Activated T-helper 1 cell treated with Interleukin-2 at 50 U/mL for 16 hours (primary cell): ENCODE measurements around the gene SDHA.

ENCODE experiments used
- DNase-seq: peaks from one replicate; pipeline ENCODE4 v3.0.0-alpha.2; 2020; ENCODE audit warnings: low read depth

Gene SDHA

DNA sequence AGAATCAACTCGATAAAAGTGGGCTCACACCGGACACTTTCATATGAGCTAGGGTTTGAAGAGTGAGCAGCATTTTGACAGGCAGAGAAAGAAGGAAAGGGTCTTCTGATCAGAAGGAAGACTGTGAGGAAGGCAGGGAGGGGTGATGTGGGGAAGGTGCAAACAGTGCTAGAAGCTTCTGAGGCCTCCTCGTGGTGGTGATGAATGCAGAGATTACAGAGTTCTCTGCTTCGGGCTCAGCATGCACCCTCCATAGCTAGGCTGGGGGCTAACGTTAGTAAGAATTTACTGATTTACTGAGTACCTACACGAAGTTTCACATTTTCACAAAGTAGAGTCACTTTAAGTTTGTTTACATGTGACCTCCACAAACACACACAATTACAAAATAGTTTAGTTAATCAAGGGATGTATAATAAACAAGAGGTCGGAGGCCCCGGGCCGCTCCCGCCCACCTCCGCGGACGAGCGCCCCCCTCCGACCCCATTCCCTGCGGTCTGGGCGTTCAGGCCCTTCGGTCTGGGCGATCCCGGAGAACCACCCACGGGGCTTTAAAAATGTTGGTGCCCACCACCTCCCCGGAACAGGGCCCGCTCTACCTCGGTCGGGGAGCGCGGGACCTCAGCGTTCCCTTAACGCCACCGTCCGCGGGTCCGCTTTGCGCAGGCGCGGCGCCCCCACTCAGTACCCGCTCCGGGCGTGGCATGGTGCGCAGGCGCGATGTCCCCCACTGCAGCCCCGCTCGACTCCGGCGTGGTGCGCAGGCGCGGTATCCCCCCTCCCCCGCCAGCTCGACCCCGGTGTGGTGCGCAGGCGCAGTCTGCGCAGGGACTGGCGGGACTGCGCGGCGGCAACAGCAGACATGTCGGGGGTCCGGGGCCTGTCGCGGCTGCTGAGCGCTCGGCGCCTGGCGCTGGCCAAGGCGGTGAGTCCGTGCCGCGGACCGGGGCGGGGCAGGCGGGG is at the start of gene SDHA, which contains the start of gene CCDC127:
Gene SDHA (plus strand): TSS at position 827 of the 963 bp plus-strand sequence. CDS start 36 bp downstream, at position 863.
Gene CCDC127 (minus strand): TSS at position 660 of the 963 bp plus-strand sequence. CDS start 1,304 bp downstream, outside the sequence.
- DNase-seq = peak; percentile 97

GRCh38 chr5:169071-169727 is 48.9 kb upstream of the SDHA start:
- no peak for DNase-seq

- no peak for DNase-seq
Measured at GRCh38 chr5:169728-170094, 48.4 kb upstream of the SDHA start.

GRCh38 chr5:170971-171800 is 46.9 kb upstream of the SDHA start:
- DNase-seq = no peak

GRCh38 chr5:171801-172331 is 46.3 kb upstream of the SDHA start:
- DNase-seq = no peak

DNA sequence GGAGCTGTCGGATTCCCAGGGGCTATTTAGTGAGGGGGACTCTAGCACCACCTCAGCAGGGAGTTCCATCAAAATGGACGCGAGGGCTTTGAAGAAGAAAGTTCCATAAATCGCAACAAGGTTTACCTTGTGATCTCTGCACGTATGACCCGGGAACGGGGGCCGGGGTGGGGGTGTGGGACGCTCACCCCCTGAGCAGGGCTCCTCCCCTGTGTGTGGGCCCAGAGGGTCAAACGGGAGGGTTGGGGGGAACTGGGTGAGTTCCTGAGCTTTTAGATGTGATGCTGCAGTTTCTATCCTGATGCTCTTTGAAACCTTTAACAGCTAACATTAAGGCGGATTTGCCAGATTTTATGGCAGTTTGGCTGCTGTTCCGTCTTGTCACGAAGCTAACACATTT is 45.7 kb upstream of the SDHA start:
- no peak for DNase-seq

DNA sequence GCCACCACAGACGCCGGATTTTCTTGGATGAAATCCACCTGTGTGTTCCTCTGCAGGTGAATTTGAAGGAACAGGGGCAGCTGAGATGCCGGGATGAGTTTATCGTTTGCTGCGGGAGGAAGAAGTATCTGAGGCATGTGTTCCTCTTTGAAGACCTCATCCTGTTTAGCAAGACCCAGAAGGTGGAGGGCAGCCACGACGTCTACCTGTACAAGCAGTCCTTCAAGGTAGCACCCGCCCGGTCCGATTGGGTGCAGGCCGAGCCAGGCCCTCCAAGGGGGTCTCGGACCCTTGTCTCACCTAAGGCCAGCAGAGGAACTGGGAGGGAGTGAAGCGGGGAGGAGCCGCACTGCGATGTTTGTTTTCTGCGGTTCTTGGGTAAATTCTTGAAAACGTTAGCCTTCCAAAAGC is 45.3 kb upstream of the SDHA start:
- no peak for DNase-seq

- DNase-seq = no peak
Measured at GRCh38 chr5:173392-174290, 44.5 kb upstream of the SDHA start.

- DNase-seq = no peak
Measured at GRCh38 chr5:174291-174600, 43.9 kb upstream of the SDHA start.

DNA sequence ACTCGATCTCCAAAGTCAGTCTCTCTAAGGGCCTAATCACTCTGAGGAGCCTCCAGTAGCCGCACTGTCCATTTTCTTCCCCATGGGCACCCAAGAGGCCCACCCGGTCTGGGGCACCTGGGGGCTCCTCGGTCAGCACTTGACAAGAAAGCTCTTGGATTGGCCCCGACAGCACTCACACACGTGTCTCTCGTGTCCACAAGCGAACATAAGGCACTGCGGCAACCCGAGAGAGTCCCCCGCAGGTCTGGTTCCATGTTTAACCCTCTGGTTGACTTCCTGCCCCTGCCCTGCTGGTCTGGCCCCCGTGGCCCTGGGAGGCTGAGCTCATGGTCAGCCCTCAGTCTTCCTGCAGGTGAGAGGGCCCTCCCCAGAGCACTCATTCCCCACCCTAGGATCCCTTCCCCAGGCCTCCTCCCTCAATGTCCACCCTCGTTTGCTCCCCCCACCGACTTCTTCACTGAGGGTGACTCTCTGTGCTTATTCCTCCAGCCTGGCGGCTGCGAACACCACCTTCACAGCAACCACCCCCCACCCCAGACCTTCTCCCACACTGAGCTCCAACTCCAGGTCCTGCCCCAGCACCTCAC is 43.1 kb upstream of the SDHA start:
- DNase-seq = no peak

DNA sequence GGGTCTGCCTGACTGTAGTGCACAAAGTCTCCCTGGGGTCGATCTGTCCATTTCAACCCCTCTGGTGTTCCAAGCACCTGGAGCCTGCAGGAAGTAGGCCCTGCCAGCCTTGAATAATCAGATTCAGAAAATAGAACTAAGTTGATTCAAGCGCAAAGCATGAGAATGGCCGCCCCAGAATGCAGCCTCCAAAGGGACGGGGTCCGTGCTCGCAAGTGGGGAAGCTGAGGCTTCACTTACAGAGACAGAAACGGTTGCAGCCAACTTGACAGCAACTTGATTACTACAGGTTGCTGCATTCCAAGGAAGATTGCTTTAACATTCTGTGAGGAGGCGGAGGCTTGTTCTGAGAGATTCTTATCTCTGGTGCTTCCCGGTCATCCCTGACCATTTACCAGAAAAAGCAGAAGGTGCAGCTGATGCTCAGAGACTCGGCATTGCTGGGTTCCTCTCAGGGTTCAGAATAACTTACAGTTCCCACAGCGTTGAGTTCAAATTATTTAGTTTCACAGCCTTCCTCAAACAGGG is 41.8 kb upstream of the SDHA start:
- DNase-seq = no peak

- DNase-seq = no peak
Measured at GRCh38 chr5:178110-178509, 40.0 kb upstream of the SDHA start.

DNA sequence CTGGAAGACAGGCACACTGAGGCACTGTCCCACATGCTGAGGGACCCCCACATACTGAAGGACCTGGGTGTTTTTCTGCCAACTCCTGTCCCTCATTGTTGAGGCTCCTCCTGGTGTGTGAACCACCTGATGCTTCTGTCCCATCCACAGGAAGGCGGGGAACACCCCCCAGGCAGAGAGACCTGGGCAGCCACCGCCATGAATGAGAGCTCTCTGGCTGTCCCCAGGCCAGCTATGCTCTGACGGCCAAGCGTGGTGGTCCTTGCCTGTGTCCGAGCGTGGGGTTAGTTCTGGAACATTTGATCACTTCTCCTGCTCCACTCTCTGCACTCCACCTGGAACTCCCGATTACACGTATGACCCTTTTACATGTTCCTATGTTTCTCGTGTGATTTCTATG is 38.7 kb upstream of the SDHA start:
- no peak for DNase-seq

DNA sequence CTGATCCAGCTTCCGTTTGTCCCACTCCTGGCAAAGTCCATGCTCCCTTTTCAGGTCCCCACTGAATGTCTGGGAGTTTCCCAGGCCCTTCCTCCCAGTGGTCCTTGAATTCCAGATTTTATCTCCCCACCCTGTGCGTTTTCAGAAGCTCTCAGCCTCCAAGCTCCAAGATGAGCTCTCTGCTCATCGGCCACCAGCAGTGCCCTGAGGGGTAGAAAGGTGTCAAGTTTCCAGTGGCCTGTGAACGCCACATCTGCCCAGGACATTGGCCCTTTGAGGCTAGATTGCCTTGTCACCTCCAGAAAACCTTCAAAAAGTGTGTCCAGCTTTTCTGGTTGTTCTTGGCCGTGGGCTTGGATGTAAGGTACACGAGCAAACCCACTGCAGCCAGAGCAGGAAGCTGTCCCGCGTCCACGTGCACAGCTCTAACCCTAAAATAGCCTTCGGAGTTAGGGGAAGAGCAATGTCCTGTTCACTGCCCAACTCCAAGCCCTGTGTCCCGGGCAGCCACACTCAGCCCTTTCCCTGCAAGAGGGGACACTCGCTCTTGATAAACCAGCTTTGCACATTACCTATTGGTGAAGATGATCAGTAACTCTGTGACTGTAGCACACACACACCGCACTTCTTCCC is 37.7 kb upstream of the SDHA start:
- no peak for DNase-seq

- DNase-seq = no peak
Measured at GRCh38 chr5:181160-181559, 37.0 kb upstream of the SDHA start.

DNA sequence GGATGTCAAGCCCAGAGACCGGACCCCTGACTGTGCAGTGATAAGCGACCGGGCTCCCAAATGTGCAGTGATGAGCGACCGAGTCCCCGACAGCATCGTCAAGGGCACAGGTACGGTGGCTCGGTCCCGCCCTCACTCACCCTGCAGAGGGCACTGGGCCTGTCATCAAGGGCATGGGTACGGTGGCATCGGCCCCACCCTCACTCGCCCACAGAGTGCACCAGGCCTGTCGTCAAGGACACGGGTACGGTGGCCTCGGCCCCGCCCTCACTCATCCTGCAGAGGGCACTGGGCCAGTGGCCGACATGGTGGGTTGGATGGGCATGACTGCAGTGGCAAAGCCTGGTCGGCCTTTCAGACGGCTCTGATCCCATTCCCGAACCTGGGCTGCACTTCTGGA is 36.6 kb upstream of the SDHA start:
- DNase-seq = no peak

GRCh38 chr5:182126-182525 is 36.0 kb upstream of the SDHA start:
- DNase-seq = no peak

DNA sequence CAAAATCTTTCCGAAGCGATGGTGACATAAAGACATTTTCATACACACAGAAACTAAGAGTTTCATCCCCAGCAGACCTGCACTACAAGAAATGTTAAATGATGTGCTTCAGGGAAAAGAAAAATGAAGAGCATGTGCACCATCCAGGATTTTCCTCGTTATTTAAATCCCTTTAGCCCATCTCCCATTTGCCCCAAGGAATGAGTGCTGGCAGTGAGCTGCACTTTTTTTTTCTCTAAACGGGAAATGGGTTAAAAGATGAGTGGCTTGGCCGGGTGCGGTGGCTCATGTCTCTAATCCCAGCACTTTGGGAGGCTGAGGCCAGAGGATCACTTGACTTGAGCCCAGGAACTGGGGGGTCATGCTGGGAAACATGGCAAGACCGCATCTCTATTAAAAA is 33.6 kb upstream of the SDHA start:
- no peak for DNase-seq

DNA sequence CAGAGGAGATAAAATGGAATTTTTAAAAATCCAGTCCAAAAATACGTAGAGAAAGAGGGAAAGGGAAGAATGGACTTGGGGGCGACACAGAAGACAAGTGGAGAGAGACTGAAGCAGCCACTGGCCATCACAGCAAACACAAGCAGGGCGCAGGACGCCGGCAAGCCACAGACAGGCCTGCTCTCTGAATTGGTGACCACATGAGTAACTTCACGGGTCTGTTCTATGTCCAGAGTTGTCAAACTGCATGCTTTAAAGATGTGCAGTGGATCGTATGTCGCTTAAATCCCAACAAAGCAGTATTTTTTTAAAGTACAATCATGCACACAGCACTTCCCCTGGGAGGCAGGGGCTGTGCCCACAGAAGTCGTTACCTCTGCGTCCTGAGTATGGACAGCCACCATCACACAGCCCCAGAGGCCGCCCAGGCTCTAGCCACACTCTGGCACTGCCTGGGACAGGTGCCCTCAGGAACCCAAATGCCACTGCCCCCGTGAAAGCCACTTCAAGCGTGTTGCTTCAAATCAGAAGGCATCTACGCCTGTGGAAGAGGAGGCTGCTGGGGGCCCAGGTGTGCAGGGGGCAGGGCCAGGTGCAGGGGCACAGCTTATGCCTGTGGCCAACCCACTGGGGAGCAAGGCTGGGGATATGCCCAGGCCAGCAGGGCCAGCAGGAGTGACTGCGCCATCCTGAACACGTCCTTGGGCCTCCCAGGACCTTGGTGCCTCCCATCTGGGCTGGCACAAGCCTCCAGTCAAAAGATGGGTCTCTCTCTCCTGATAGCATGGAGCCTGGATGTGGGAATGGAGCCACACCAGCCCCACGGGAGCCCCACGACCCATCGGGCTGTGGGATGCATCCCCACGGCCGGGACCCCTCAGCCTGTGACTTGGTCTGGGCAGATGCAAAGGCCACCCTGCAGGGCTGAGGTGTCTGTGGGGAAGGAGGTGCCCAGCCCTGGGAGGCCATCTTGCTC is 32.7 kb upstream of the SDHA start:
- no peak for DNase-seq
